ENCODE results near the gene LSM3.

DNA sequence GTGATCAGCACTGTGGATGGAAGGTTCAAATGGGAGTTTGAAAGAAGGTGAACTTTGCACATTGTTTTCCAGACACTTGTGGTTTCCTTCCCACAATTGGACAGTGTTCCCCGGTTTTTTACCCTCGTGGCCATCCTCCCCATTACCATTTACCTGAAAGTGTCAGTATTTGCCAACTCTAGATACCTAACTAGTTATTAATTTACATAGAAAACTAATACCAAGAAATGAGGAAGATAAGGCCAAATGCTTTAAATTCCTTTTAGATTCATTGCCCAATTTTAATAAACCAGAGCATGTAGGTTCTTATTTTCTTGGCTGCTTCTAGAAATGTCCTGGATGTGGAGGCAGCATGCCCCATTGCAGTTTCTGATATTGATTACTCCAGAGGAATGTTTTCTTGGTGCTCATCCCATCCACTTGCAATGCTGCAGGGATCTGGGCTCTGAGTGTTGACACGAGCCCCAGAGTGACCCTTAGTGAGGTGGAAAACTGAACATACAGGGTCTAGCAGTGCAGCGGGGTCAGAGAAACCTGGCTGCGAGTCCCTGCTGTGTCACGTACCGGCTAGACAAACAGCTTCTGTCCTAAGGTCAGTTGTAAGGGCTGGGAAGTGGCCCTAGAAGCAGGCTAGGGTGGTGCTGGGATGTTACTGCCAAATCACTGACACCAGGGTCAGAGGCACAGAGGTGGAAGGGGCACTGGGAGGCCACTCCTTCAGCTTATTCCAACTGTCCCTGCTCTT lies 23.5 kb downstream of the LSM3 start:
- TF ChIP-seq, protein P1, sequence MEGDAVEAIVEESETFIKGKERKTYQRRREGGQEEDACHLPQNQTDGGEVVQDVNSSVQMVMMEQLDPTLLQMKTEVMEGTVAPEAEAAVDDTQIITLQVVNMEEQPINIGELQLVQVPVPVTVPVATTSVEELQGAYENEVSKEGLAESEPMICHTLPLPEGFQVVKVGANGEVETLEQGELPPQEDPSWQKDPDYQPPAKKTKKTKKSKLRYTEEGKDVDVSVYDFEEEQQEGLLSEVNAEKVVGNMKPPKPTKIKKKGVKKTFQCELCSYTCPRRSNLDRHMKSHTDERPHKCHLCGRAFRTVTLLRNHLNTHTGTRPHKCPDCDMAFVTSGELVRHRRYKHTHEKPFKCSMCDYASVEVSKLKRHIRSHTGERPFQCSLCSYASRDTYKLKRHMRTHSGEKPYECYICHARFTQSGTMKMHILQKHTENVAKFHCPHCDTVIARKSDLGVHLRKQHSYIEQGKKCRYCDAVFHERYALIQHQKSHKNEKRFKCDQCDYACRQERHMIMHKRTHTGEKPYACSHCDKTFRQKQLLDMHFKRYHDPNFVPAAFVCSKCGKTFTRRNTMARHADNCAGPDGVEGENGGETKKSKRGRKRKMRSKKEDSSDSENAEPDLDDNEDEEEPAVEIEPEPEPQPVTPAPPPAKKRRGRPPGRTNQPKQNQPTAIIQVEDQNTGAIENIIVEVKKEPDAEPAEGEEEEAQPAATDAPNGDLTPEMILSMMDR (IDR thresholded peaks at IDR 0.05; ENCODE audit: insufficient read depth, low read depth, low read length) = no peak
- TF ChIP-seq EZH2 (IDR thresholded peaks at IDR 0.05; ENCODE audit: insufficient read depth, low read length) = no peak

Measured in astrocyte (in vitro differentiated cells and primary cell).